GM21360 (cell line): ENCODE results near the gene LUM.

ENCODE experiments used
- ATAC-seq: cut with Tn5 transposase; IDR thresholded peaks from one replicate; pipeline ENCODE4 v1.9.1; 2021; ENCODE audit warnings: mild to moderate bottlenecking, moderate library complexity; ENCODE audit not compliant: unreplicated experiment

The LUM gene

GRCh38 chr12:91077228-91077954 is 33.9 kb downstream of the LUM start:
- no peak for ATAC-seq

DNA sequence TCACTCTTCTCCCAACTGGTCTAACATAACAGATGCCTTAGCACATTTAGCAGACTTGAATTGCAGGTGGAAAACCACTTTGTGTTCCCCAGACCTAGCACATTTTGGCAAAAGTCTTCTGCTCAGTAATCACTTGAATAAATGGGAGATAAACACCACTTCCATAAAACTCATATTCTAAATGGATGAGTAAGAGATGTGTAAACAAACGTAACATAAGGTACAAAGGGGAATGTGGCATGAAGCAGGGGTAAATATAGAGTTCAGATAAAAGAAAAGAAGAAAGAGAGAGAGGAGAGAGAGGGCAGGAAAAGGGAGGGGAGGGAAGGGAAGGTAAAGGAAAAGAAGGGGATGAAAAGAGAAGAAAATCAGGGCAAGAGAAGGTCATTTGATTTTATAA is 36.4 kb downstream of the LUM start:
- ATAC-seq: no peak

GRCh38 chr12:91074154-91074709 is 37.1 kb downstream of the LUM start:
- no peak for ATAC-seq

DNA sequence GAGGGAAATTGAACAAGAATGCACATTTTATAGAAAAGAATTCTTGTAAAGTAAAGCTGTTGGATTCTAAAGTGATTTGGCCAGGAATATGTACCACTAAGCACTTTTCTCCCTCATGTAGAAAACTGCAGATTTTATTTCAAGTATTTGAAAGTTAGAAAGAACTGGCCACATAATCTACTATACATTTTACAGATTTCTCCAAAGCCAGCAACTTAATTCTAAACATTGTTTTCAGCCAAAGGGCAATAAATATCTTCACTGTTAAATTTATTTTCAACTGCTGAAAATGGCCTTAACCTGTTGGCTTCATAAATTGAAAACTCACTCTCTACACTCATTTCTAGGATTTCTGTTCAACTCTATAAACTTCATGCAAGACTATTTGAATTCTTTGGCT is 37.9 kb downstream of the LUM start:
- no peak for ATAC-seq

DNA sequence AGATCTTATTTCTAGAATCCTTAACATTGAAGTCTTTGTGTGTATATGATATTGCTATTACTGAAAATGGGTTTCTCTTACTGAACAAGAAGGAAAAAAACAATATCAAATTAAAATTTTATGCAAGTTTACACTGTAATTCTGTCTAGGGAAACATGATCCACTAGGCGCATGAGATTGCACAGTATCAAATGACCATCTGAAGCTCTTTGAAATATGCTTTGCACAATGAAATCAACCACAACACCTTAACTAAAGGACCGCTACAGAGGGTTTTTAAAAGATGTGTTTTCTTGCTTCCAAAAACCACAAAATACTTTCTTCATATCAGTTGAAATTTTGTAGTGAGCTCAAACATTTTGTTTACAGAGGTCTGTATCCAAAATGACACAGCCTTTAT is 38.4 kb downstream of the LUM start:
- no peak for ATAC-seq

DNA sequence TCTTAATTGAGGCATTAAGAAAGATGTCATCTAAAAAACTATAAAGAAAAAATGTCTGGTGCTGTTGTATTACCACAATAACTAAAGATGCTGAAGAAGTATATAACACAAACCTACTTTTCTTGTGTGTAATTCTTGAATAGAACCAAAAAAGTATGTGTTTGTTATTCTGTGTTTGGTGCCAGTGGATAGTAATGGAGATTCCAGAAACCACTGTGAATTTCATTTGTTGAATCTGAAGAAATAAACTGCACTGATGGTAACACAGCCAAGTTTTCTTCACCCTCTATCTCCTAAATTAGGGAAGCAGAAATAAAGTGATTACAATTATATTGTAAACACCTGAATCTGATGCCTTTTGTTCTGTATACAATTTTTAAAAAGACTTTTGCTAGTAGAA is 40.4 kb downstream of the LUM start:
- no peak for ATAC-seq

DNA sequence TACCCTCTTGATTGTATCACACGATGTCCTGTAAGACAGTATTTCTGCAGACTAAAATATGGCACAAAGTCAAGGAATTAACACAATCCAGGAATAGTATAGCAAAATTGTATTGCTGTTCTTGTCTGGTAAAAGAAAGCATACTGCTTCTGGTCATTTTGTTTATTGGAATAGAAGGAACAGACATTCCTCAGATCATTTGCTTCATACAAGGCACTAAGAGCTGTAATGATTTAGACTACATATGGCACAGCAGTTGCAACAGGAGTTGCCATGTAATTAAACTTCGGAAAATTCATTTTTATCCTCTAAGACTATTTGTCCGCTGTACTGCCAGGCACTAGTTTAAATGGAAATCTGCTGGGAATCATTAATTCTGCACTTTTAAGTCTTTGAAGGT is 45.9 kb downstream of the LUM start:
- no peak for ATAC-seq

GRCh38 chr12:91064640-91065039 is 46.7 kb downstream of the LUM start:
- ATAC-seq: no peak

DNA sequence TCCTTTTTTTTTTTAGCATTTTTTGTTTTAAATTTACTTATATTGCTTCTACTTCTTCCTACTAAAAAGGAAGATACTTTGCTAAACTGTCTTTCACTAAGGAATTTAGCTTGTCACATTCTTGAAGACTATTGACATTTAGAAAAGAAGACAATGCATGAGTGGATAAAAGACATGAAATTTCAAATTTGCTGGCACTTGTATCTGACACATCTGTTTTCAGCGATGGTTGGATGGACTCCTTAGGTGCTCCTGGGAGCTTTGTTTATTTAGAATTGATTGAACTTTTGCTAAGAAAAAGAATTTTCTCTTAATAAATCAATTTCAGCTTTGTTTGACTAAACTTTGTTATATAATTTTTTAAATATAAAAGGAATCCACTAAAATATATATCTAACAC is 50.2 kb downstream of the LUM start:
- no peak for ATAC-seq

DNA sequence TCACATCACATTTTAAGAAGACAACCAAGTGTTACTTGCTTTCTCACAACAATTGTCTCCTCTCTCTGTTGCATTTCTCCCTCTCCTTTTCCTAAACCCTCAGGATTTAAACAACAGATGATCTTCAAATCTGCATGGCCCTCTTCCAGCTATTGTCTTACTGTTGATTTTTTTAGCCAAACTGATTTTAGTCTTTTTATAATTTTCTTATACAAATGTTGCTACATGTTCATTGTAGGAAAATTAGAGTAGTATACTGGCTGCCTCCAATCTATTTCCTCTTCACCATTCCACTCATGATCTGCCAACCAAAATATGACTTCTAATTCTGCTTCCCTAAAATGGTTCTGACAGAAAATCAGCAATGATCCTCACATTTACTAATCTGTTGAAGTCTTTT is 52.1 kb downstream of the LUM start:
- no peak for ATAC-seq

DNA sequence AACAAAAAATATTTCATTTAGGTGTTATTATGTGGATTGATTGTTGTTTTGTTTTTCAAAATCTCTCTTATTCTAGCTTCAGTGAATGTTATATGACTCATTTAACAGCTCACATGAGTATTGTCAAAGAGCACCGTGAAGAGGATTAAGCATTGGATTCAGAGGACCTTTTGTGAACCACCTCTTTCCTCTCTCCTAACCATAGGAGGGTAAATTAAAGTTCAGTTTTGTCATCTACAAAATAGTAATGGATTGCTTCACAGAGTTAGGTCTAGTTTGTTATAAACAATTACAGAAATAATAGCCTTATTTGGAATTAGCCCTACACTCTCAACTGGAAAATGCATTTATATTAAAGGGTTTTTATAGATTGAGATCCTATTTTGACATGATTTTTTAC is 52.5 kb downstream of the LUM start:
- no peak for ATAC-seq

GRCh38 chr12:91057368-91058165 is 53.7 kb downstream of the LUM start, which contains the start of gene KERA:
KERA (minus strand) TSS chr12:91058024; CDS start chr12:91056281, 1,743 bp downstream.
- no peak for ATAC-seq

- ATAC-seq: no peak
Observed at GRCh38 chr12:91056488-91056887, 54.8 kb downstream of the LUM start.

- no peak for ATAC-seq
Observed at GRCh38 chr12:91055976-91056375, 55.3 kb downstream of the LUM start.

DNA sequence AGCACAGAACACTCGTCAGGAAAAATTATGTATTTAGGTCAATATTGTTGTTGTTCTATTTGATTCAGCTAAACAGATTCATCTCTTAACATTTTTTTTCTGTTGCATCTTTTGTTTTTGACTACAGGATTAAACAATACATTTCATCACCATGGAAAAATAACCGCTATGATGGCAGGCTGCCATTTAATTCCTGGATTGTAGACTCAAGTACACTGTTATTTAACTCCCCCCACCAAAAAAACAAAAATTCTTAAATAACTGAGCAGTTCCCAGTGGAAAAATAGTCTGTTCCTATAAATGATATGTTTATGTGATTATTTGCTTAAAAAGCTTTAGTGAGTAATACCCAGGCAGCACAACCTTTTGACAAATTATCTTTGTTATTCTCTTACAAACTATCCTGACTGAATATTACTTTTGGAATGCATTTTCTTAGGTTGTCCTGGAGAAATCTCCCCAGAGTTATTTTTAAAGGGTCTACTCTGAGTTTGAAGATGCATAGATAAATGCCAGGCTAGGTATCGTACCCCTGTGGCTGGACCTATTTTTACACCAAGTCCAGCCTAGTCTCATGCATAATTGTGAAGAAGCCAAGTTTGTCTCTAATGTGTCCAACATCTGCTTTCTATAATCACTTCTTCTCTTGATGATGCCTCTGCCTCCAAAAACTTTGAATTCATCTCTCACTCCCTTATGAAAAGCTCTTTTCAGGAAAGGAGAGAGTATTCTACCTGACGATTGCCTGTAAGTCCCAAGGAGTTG is 57.2 kb downstream of the LUM start:
- ATAC-seq: no peak
